Fibroblast of mammary gland (primary cell): ENCODE data around the gene HAUS8.

ENCODE experiments used
- DNase-seq: peaks from one replicate; pipeline ENCODE4 v3.0.0-alpha.2; 2010; ENCODE audit warnings: low read depth
- H3K4me3 ChIP-seq: 2 replicates; pipeline ENCODE4 v1.5.1; 2011; ENCODE audit warnings: low read depth, mild to moderate bottlenecking, low read length, moderate library complexity; ENCODE audit not compliant: control insufficient read depth
- CTCF ChIP-seq: conservative IDR thresholded peaks from 2 replicates; pipeline ENCODE4 v1.5.1; 2011; ENCODE audit warnings: low read depth, low read length, inconsistent platforms; ENCODE audit not compliant: control insufficient read depth, insufficient read depth

The HAUS8 gene

GRCh38 chr19:17080440-17080801 is 5.2 kb upstream of the HAUS8 start:
- no peak for TF ChIP-seq CTCF

DNA sequence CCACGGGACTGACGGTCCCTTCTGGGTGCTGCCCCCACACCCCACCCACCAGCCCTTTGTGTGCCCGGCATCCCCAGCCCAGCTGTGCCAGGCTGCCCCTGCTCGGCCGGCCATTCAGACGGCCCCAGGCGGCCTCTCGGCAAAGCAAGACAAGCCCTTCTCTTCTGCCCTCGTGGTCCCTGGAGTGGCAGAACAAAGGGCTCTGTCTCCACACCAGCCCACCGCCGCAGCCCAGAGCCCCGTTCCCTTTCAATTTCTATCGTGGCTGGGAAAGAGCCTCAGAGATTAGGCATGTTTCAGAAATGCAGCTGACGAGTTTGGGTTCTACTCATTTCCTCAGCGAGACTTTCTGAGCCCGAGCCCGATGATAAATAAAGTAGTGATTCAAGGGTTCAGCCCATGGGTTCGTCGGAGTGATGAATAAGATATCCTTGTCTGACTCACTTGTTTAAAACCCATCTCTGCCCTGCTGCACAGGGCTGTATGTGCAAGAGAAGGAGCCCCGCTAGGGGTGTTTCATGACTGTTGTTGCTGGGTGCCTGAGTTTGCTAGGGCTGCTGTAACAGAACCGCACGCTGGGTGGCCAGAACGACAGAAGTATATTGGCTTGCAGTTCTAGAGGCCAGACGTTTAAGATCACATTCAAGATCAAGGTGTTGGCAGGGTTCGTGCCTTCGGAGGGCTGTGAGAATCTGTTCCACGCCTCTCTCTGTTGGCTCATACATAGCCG is 4.6 kb upstream of the HAUS8 start:
- peak overlapping the region; percentile 58 for H3K4me3 ChIP-seq
- DNase-seq = peak; percentile 99
- TF ChIP-seq CTCF = peak; percentile 67

More at GRCh38 chr19:17080440-17080801, 5.2 kb upstream of the HAUS8 start:
- H3K4me3 ChIP-seq = peak overlapping the region; percentile 12
- DNase-seq = no peak

DNA sequence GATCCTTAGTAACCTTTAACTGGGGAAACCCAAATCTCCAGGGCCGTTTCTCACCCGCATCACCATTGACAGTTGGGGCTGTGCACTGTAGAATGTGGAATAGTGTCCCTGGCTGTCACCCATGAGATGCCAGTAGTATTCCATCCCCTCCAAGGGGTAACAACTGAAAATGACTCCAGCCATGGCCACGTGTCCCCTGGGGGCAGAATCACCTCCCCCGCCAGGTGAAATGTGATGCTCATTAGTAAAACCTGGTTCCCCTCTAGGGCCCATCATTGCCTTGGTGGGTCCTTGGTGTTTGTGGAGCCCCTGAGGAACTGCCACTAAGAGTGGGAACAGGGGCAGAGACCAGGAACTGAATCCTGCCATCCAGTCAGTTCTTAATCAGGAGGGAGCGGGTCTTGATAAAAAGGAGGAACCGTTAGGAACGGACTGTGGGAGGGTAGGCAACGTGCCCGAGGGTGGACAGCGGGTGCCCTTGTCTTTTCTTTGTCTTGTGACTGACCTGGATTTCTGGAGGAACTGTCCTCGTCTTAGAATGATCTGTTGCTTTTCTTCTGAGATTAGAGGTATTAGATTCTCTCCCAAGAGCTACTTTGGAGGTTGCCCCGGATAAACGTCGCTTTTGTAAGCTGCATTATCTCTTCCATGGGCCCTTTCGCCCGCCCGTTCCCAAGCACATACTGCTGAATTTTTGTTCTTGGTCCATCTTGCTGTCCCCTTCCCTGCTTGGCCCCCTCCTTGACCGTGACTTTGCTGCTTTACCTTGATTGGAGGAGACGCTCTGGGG is 3.9 kb upstream of the HAUS8 start:
- TF ChIP-seq CTCF = no peak
- DNase-seq = peak; percentile 16
- peak overlapping the region; percentile 58 for H3K4me3 ChIP-seq

DNA sequence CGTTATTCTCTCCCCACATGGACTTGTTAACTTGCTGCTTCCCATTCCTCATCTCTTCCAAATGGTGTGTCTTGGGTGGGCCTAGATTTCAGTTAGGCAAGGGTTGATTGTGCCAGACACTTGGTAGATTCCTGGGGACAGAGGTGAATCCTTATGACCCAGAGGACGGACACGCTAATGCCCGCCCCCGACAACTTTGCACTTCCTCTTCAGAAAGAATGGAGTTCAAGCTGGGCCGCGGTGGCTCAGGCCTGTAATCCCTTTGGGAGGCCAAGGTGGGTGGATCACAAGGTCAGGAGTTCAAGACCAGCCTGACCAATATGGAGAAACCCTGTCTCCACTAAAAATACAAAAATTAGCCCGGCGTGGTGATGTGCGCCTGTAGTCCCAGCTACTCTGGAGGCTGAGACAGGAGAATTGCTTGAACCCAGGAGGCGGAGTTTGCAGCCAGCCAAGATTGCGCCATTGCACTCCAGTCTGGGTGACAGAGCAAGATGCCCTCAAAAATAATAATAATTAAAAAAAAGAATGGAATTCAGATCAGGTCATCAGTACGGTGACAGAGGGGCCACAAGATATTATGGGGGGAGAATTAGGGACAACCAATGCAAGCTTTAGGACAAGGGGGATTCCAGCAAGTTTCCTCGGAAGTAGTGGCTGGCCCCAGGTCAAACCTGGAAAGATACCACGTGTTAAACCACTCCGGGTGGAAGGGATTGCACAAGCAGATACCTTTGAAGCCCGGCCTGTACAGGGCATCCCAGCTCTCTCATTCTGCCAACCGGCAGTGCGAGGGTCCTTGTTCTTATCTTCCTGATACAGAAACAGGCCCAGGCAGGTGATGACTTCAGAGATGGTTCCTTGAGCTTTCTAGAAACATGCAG is 3.0 kb upstream of the HAUS8 start:
- no peak for TF ChIP-seq CTCF
- no peak for DNase-seq
- no peak overlapping the region for H3K4me3 ChIP-seq

DNA sequence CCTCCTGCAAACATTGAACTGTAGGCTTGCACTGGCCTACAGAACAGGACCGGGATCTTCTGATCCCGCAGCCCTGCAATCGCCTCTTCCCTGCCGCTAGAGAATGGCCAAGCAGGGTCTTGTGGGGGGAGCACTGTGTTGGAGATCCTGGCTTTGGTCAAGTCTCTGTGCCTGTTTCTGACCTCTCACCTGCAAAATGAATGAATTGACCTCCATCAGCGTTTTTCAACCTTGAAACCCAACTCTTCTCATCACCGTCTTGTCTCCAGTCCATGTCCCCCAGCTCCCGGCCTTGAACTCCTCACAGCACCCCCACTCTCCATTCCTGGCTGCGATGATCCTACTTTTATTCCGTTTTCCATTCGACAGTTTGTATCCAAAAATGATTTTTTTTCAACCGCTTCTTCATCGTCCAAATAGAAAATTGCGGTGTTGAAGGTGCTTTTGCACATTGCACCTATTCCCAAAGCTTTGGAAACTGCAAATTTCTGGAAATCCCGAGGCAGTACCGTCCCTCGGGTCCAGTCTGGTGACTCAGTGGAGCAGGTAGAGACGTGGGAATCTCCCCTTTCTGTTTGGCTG is 2.3 kb upstream of the HAUS8 start:
- no peak overlapping the region for H3K4me3 ChIP-seq
- DNase-seq = no peak
- no peak for TF ChIP-seq CTCF

DNA sequence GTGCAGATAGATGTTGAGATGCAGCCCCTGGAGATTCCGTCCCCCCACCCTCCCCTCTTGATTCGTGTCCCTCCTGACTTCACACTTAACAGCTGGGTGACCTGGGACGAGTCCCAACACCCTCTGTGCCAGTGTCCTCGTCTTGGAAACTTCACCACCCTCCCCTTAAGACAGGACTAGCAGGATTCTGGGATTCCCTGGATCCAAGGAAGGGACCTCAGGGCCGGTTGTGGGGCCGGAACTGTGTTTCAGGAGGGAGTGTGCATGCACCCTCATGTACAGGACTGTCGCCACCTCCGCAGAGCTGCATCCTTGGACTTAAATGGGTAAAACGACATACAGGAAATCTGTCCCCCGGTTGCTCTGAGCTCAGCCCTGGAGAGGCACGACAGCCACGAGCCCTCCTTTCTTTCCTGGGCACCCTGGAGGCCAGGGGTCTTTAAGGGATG is 1.3 kb upstream of the HAUS8 start:
- TF ChIP-seq CTCF = no peak
- H3K4me3 ChIP-seq = peak overlapping the region; percentile 88
- DNase-seq = peak; percentile 17
